ENCODE measurements around the gene SNRPA.

GRCh38 chr19:40813182-40813581, 62.2 kb downstream of the SNRPA start:
- TF ChIP-seq TAF1 (IDR thresholded peaks at IDR 0.05; ENCODE audit: borderline replicate concordance, insufficient read depth, low read length) (no peak), POLR2AphosphoS5 (IDR thresholded peaks at IDR 0.05; ENCODE audit: low read depth, low read length) (no peak), FOXP2 (optimal IDR thresholded peaks at IDR 0.05; ENCODE audit: borderline replicate concordance, extremely low read depth, extremely low read length, insufficient read depth) (no peak)

Data from PFSK-1 (cell line).